ENCODE data around the gene LEMD1.

- TF ChIP-seq CTCF (IDR thresholded peaks at IDR 0.05) (peak in 2 of 7 experiments; percentile 21 to 36), POLR2A (IDR thresholded peaks at IDR 0.05) (no peak)
Observed at GRCh38 chr1:205365945-205366463, 55.9 kb downstream of the LEMD1 start.
